GM23248 (cell line): ENCODE data around the gene TRIM13.

ENCODE experiments used
- EZH2 ChIP-seq: fragments of 200-600 bp; sonication (generic); IDR thresholded peaks from 2 replicates; pipeline ENCODE4 v1.6.1; 2018; ENCODE audit warnings: antibody characterized with exemption, mild to moderate bottlenecking; ENCODE audit not compliant: insufficient read depth, poor library complexity, severe bottlenecking
- EZH2phosphoT487 ChIP-seq: fragments of 200-600 bp; sonication (generic); IDR thresholded peaks from 2 replicates; pipeline ENCODE4 v1.6.1; 2018; ENCODE audit warnings: antibody characterized with exemption, moderate library complexity, mild to moderate bottlenecking, low read depth; ENCODE audit not compliant: insufficient read depth

- TF ChIP-seq EZH2phosphoT487: no peak
- no peak for TF ChIP-seq EZH2
Observed at GRCh38 chr13:49975826-49976225, 21.0 kb upstream of the TRIM13 start.
